Stomach (tissue), 9 donors: ENCODE data around the gene FUT8. TPM values are rescaled to one million over a fixed set of nuclear protein-coding genes. Genes with fewer than 3 reads are reported as not detected.

Source experiments
- DNase-seq, 2 donors: peaks; one replicate each; pipeline versions ENCODE4 v3.0.0 to v3.0.0-alpha.2; 2013 to 2019
- H3K27ac ChIP-seq, 5 donors: fragments of 200-600 bp in 4 of 5; sonication (generic) in 4 of 5; one replicate each; pipeline ENCODE4 v1.5.1; 2013 to 2019; ENCODE audit warnings: mild to moderate bottlenecking in 1 of 5, moderate library complexity in 1 of 5
- H3K27me3 ChIP-seq, 3 donors: fragments of 200-600 bp; sonication (generic); one replicate each; pipeline ENCODE4 v1.5.1; 2017 to 2019; ENCODE audit warnings: mixed run types in 1 of 3
- H3K36me3 ChIP-seq, 4 donors: fragments of 200-600 bp; sonication (generic); 1 replicate in 3 of 4; 2 replicates in 1 of 4; pipeline ENCODE4 v1.5.1; 2016 to 2019
- H3K4me1 ChIP-seq, 4 donors: fragments of 200-600 bp; sonication (generic); one replicate each; pipeline ENCODE4 v1.5.1; 2016 to 2019
- H3K4me3 ChIP-seq, 4 donors: fragments of 200-600 bp; sonication (generic) in 3 of 4; one replicate each; pipeline ENCODE4 v1.5.1; 2016 to 2019; ENCODE audit warnings: mild to moderate bottlenecking in 1 of 4
- H3K9me3 ChIP-seq, 4 donors: fragments of 200-600 bp; sonication (generic); one replicate each; pipeline ENCODE4 v1.5.1; 2016 to 2019
- CTCF ChIP-seq, 7 experiments: fragments of 450-650 bp in 4 of 7; fragments of 200-600 bp in 3 of 7; sonication (generic) in 3 of 7; IDR thresholded peaks; one replicate each; pipeline ENCODE4 v1.5.1; 2016 to 2019; ENCODE audit warnings: antibody characterized with exemption in 7 of 7, control low read depth in 2 of 7, mild to moderate bottlenecking in 1 of 7
- EP300 ChIP-seq: sonication (generic); formaldehyde crosslinking; IDR thresholded peaks from one replicate; pipeline ENCODE4 v1.6.1; 2017; ENCODE audit warnings: antibody characterized with exemption
- POLR2A ChIP-seq, 4 donors: fragments of 450-650 bp; IDR thresholded peaks; one replicate each; pipeline ENCODE4 v1.6.1; 2016; ENCODE audit warnings: antibody characterized with exemption in 4 of 4, control low read depth in 2 of 4, mild to moderate bottlenecking in 1 of 4, moderate library complexity in 1 of 4
- POLR2AphosphoS5 ChIP-seq, 3 donors: sonication (generic); formaldehyde crosslinking; IDR thresholded peaks; one replicate each; pipeline ENCODE4 v1.6.1; 2016; ENCODE audit warnings: antibody characterized with exemption in 3 of 3
- WGBS, 5 donors: extraction: QIAGEN DNeasy Blood & Tissue Kit in 3 of 5; methylation state at CpG; one replicate each; pipeline versions ENCODE4 v1.1.5 to v1.1.7; 2013 to 2018; 5-methylcytosine and 5-hydroxymethylcytosine counted together
- intact Hi-C: fragments of 100-400 bp; cut with DNase I; formaldehyde crosslinking; loops from one replicate; pipeline ENCODE4 v1.15.1; 2023; ENCODE audit warnings: low total_unique reads
- polyA plus RNA-seq, 3 donors: library from polyadenylated mRNA; stranded (reverse); fragments of 200-250 nt; gene quantifications; one replicate each; pipeline ENCODE4 v1.2.3, GENCODE V29; 2013
- total RNA-seq, 5 donors: library from RNA; depleted of rRNA; stranded (reverse); fragments of >200 nt; gene quantifications; one replicate each; pipeline versions ENCODE4 v1.1.0 to v1.2.3, GENCODE V29; 2014 to 2016
- donor health status: healthy with polysubstance abuse.
- donor health status: Bipolar disorder and iron deficiency.
- donor health status: healthy.

Gene FUT8
- total and polyA plus RNA-seq, 8 donors: 17.4 to 175 (median 36.7) TPM

DNA sequence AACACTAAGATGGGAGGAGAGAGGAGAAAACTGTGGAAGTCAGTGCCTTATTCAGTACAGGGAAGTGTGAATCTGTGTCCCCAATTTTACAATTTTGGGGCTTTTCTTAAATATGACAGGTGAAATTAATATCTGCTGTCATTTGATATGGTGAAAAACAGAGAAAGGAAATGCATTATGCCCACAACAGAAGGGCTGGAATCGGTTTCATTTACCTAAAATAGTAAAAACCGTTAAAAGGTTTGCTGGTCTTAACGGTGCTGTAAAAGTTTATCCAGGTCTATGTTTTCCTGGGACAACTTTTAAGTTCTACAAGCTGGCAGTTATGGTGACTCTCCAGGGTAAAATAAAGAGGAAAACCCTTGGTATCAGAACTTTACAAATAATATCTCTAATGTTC is 310.8 kb downstream of the FUT8 start:
- DNase-seq: no peak
- H3K9me3 ChIP-seq: peaks cover 0 to 4% (median 0%) of the 10 kb centered on the region in 4 donors
- H3K4me3 ChIP-seq: no peak overlapping the region
- H3K27me3 ChIP-seq: no peaks in the 10 kb centered on the region
- no peak overlapping the region for H3K27ac ChIP-seq
- intact Hi-C loops: no loop called here
- TF ChIP-seq EP300 (no peak), POLR2AphosphoS5 (IDR thresholded peaks at IDR 0.05) (no peak), CTCF (IDR thresholded peaks at IDR 0.05) (no peak), POLR2A (IDR thresholded peaks at IDR 0.05) (no peak)
- peaks cover 0 to 67% (median 59%) of the 10 kb centered on the region in 4 donors for H3K36me3 ChIP-seq
- WGBS, 5 donors: 71 to 88% (median 80%) methylated on average over 3 of the region's 3 CpGs
- H3K4me1 ChIP-seq: no peaks in the 10 kb centered on the region

DNA sequence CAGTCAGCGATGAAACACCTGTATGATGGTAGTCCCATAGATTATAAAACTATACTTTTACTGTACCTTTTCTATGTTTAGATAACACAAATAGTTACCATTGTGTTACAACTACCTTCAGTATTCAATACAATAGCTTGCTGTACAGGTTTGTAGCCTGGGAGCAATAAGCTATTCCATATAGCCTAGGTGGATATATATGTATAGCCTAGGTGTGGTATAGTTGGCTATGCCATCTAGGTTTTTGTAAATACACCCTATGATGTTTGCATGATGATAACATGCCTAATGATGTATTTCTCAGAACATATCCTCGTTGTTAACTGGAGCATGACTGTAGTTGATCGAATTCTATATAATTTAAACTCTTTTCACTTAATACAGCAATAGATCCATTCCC is 316.1 kb downstream of the FUT8 start:
- no peak for DNase-seq
- Histone ChIP-seq H3K36me3 (peaks cover 0 to 79% (median 67%) of the 10 kb centered on the region in 4 donors), H3K4me1 (no peaks in the 10 kb centered on the region), H3K27ac (no peak overlapping the region), H3K9me3 (peaks cover 0 to 4% (median 0%) of the 10 kb centered on the region in 4 donors), H3K27me3 (no peaks in the 10 kb centered on the region), H3K4me3 (no peak overlapping the region)
- TF ChIP-seq POLR2A (IDR thresholded peaks at IDR 0.05): no peak
- intact Hi-C loops: no loop called here
- 79 to 88% (median 84%) methylated on average over 3 of the region's 3 CpGs for WGBS, 5 donors

DNA sequence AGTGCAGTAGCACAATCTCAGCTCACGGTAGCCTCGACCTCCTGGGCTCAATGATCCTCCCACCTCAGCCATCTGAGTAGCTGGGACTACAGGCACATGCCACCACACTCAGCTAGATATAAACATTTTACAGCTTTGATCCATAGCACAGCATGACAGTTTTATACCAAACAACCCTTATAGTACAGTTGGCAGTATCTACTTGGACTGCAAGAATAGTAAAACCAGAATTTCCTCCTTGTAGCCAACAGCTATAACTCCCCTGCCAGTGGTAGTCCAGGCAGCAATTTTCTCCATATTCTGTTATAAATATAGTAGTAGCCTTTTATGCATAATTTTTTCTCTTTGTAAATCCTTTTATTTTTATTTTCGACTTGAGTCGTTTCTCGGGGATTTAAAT is 317.0 kb downstream of the FUT8 start:
- no peak for DNase-seq
- no peak overlapping the region for H3K4me3 ChIP-seq
- WGBS, 5 donors: 95 to 97% (median 96%) methylated on average over 5 of the region's 5 CpGs
- no peak overlapping the region for H3K27ac ChIP-seq
- H3K4me1 ChIP-seq: no peaks in the 10 kb centered on the region
- peaks cover 0 to 4% (median 0%) of the 10 kb centered on the region in 4 donors for H3K9me3 ChIP-seq
- no peak for TF ChIP-seq POLR2A (IDR thresholded peaks at IDR 0.05)
- no peak for TF ChIP-seq CTCF (IDR thresholded peaks at IDR 0.05)
- no peak for TF ChIP-seq POLR2AphosphoS5 (IDR thresholded peaks at IDR 0.05)
- no peak for TF ChIP-seq EP300
- no peaks in the 10 kb centered on the region for H3K27me3 ChIP-seq
- H3K36me3 ChIP-seq: peaks cover 0 to 78% (median 69%) of the 10 kb centered on the region in 4 donors
- intact Hi-C loops: no loop called here

DNA sequence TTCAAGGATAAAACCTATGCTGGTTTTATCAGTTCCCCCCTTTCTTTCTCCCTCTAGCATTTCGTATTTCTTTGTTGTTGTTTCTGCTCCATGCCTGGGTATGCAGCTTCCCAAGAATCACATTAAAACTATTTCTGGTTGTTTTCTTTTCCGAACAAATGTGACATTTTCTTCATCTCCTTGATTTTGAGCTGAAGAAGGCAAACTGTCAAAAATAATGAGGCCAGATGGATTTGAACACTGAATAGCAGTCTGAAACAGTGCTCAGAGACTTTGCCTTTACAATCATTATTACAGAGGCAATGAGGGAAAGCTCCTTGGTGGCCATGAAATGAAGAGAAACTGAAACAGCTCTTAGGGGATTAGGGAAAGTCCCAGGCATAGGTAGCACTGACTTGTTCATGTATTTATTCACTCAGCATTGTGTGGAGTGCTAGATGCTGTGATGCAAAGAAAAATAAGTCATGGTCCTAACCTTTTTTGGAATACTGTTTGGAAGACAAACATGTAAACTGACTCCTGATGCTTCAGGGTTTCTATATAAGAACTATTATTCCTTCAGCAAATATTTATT is 319.5 kb downstream of the FUT8 start:
- WGBS, 5 donors: 75 to 96% (median 84%) methylated on average over 2 of the region's 2 CpGs

More for the DNA sequence above, 319.5 kb downstream of the FUT8 start:
- Histone ChIP-seq H3K9me3 (peaks cover 0 to 2% (median 0%) of the 10 kb centered on the region in 4 donors), H3K27me3 (no peaks in the 10 kb centered on the region), H3K27ac (no peak overlapping the region), H3K4me1 (no peaks in the 10 kb centered on the region), H3K36me3 (peaks cover 2 to 70% (median 57%) of the 10 kb centered on the region in 4 donors), H3K4me3 (no peak overlapping the region)
- TF ChIP-seq POLR2A (IDR thresholded peaks at IDR 0.05) (no peak), EP300 (no peak), POLR2AphosphoS5 (IDR thresholded peaks at IDR 0.05) (no peak), CTCF (IDR thresholded peaks at IDR 0.05) (no peak)
- DNase-seq: peak in 1 of 2 donors; percentile 18
- intact Hi-C loops: no loop called here
